HG02759 (cell line): Measurements from ENCODE around the gene TAS2R19.

Experiments used
- ATAC-seq: cut with Tn5 transposase; IDR thresholded peaks from one replicate; pipeline ENCODE4 v1.9.1; 2021; ENCODE audit warnings: mild to moderate bottlenecking, moderate library complexity; ENCODE audit not compliant: unreplicated experiment

Gene TAS2R19

GRCh38 chr12:10994307-10994706 is 28.1 kb downstream of the TAS2R19 start:
- ATAC-seq: no peak

- ATAC-seq: no peak
Measured at GRCh38 chr12:10989107-10989506, 33.3 kb downstream of the TAS2R19 start.

- ATAC-seq: no peak
Measured at GRCh38 chr12:10986812-10987211, 35.6 kb downstream of the TAS2R19 start, which contains the start of gene TAS2R50. TSS of gene TAS2R50 (minus strand) at chr12:10986912. CDS start at chr12:10986860, 52 bp downstream.

GRCh38 chr12:10982244-10982643 is 40.2 kb downstream of the TAS2R19 start:
- ATAC-seq: no peak

- ATAC-seq: no peak
Measured at GRCh38 chr12:10974965-10975364, 47.5 kb downstream of the TAS2R19 start.
